Neutrophil (primary cell): ENCODE results near the gene MYO6.

Experiments used
- H3K27ac ChIP-seq: fragments of 200-600 bp; sonication (generic); 2 replicates; pipeline ENCODE4 v1.5.1; 2016; ENCODE audit warnings: mild to moderate bottlenecking, moderate library complexity
- H3K27me3 ChIP-seq: fragments of 200-600 bp; sonication (generic); 2 replicates; pipeline ENCODE4 v1.6.0; 2016; ENCODE audit warnings: mild to moderate bottlenecking
- H3K36me3 ChIP-seq: fragments of 200-600 bp; sonication (generic); 2 replicates; pipeline ENCODE4 v1.5.1; 2017
- H3K4me1 ChIP-seq, 2 experiments: fragments of 200-600 bp in 1 of 2; sonication (generic) in 1 of 2; 1 replicate in 1 of 2; 2 replicates in 1 of 2; pipeline versions ENCODE4 v1.5.1 to v1.6.1; 2013 to 2016; ENCODE audit warnings: low read depth in 1 of 2, low read length in 1 of 2, mild to moderate bottlenecking in 1 of 2, moderate library complexity in 1 of 2; ENCODE audit not compliant: control insufficient read depth in 1 of 2, insufficient read depth in 1 of 2
- H3K4me3 ChIP-seq, 2 experiments: fragments of 200-600 bp in 1 of 2; sonication (generic) in 1 of 2; 1 replicate in 1 of 2; 2 replicates in 1 of 2; pipeline ENCODE4 v1.5.1; 2013 to 2016; ENCODE audit warnings: low read depth in 1 of 2, low read length in 1 of 2, mild to moderate bottlenecking in 1 of 2, moderate library complexity in 1 of 2
- H3K9me3 ChIP-seq: fragments of 200-600 bp; sonication (generic); 2 replicates; pipeline ENCODE4 v1.5.1; 2016
- TF ChIP-seq, protein P1 (sequence below): fragments of 200-600 bp; sonication (generic); IDR thresholded peaks from 2 replicates; pipeline ENCODE4 v1.5.1; 2016; ENCODE audit warnings: antibody characterized with exemption

Gene MYO6

DNA sequence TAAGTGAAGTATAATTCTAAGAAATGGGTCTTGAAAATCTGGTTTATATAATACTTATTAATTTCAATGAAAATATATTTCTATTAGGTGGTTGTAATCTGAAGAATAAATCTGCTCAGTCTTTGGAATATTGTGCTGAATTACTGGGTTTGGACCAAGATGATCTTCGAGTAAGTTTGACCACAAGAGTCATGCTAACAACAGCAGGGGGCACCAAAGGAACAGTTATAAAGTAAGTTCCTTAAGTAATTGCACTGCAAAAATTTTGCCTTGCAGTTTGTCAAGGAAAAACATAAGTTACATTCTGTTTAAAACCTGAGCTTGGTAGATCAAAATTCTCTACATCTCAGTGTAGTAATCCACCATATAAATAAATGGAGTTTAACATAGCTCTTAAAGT is 106.0 kb downstream of the MYO6 start:
- H3K4me1 ChIP-seq, result no peaks in the 10 kb centered on the region
- TF ChIP-seq, protein P1, sequence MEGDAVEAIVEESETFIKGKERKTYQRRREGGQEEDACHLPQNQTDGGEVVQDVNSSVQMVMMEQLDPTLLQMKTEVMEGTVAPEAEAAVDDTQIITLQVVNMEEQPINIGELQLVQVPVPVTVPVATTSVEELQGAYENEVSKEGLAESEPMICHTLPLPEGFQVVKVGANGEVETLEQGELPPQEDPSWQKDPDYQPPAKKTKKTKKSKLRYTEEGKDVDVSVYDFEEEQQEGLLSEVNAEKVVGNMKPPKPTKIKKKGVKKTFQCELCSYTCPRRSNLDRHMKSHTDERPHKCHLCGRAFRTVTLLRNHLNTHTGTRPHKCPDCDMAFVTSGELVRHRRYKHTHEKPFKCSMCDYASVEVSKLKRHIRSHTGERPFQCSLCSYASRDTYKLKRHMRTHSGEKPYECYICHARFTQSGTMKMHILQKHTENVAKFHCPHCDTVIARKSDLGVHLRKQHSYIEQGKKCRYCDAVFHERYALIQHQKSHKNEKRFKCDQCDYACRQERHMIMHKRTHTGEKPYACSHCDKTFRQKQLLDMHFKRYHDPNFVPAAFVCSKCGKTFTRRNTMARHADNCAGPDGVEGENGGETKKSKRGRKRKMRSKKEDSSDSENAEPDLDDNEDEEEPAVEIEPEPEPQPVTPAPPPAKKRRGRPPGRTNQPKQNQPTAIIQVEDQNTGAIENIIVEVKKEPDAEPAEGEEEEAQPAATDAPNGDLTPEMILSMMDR, result no peak
- no peaks in the 10 kb centered on the region for H3K36me3 ChIP-seq
- no peak overlapping the region for H3K4me3 ChIP-seq
- H3K27ac ChIP-seq, result no peak overlapping the region
- H3K27me3 ChIP-seq, result no peaks in the 10 kb centered on the region
- H3K9me3 ChIP-seq, result no peaks in the 10 kb centered on the region

DNA sequence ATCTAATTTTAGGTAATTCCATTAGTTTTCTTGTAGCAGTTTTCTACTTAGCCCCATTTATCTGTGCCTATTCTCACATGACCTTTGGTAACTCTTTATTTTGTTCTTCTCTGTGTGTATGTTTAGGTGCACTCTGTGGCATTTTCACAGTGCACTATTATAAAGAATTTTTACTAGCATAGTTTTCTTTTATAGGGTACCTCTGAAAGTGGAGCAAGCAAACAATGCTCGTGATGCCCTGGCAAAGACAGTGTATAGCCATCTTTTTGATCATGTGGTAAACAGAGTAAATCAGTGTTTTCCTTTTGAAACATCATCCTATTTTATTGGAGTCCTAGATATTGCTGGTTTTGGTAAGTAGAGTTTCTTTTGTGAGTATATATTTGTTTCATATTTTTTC is 107.9 kb downstream of the MYO6 start:
- H3K27ac ChIP-seq, result no peak overlapping the region
- no peaks in the 10 kb centered on the region for H3K27me3 ChIP-seq
- H3K4me3 ChIP-seq, result no peak overlapping the region
- TF ChIP-seq, protein P1, result no peak
- H3K36me3 ChIP-seq, result no peaks in the 10 kb centered on the region
- H3K9me3 ChIP-seq, result no peaks in the 10 kb centered on the region
- H3K4me1 ChIP-seq, result no peaks in the 10 kb centered on the region

DNA sequence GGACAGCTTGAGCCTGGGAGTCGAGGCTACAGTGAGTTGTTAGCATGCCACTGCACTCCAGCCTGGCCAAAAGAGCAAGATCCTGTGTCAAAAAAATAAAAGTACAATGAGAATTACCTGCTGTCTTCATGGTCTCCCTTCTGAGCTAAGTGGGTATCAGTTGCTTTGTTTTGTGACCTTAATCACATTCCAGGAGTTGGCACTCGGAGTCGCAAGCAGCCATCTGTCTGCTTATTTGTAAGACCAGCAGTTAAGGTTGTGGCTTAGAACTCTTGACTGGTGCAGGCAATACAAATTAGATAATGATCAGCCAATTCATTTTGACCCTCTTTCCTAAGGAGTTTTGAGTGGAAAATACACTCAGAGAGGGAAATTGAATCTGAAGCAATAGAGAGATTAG is 114.0 kb downstream of the MYO6 start:
- H3K9me3 ChIP-seq, result no peaks in the 10 kb centered on the region
- TF ChIP-seq, protein P1, result no peak
- no peak overlapping the region for H3K27ac ChIP-seq
- no peaks in the 10 kb centered on the region for H3K27me3 ChIP-seq
- no peaks in the 10 kb centered on the region for H3K4me1 ChIP-seq
- H3K36me3 ChIP-seq, result no peaks in the 10 kb centered on the region
- H3K4me3 ChIP-seq, result no peak overlapping the region

DNA sequence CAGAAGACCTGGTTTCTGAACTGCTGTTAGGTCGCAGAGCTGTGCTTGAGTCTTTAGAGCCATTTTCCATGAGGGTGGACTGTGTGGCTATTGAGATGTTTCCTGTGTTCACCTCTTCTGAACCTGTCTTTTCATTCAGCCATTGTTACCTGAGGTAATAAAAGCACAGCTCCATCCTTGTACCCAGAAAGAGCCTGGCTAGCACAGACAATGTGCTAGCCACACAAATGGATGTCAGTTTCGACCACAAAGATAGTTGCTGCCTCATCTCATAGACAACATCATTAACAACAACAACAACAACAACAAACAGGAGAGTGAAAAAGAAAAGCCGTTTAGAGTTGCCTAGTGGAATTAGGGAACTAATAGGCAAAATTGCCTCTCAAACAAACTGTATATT is 114.7 kb downstream of the MYO6 start:
- Histone ChIP-seq H3K27ac (no peak overlapping the region), H3K27me3 (no peaks in the 10 kb centered on the region), H3K4me1 (no peaks in the 10 kb centered on the region), H3K36me3 (no peaks in the 10 kb centered on the region), H3K9me3 (no peaks in the 10 kb centered on the region), H3K4me3 (no peak overlapping the region)
- TF ChIP-seq, protein P1, result no peak

DNA sequence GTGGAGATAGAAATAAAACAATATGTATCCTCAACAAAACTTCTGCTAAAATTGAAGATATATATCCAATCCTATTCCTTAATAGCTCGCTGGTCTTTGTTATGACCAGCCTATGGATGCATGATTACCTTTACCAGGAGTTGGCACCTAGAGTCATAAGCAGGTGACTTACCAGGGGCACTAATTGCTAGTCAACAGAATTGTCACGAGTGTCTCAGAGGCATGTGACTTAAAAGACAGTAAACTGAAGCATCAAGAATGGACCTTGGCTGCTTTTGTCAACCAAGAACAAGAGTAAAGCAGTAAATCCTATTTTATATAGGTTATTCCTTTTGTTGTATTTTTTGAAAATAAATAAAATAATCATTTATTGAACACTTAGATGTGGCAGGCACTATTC is 115.4 kb downstream of the MYO6 start:
- TF ChIP-seq, protein P1, result no peak
- H3K27ac ChIP-seq, result no peak overlapping the region
- H3K27me3 ChIP-seq, result no peaks in the 10 kb centered on the region
- H3K4me1 ChIP-seq, result no peaks in the 10 kb centered on the region
- no peaks in the 10 kb centered on the region for H3K36me3 ChIP-seq
- H3K4me3 ChIP-seq, result no peak overlapping the region
- H3K9me3 ChIP-seq, result no peaks in the 10 kb centered on the region

DNA sequence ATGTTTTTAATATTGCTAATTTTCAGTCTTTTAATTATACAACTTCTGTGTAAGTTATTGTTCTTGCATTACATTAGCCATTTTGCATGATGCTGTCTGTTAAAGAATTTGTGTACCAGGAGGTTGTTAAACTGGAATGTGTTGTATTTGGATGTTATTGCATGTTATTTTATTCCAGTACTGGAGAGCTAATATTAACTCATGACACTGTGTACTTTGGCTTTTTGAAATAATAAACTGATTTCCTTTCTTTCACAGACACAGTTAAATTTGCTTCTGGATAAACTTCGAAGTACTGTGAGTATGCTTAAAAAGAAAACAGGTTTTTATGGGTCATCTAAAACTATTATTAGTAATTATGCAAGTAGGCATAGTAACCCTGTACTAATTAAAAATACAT is 121.3 kb downstream of the MYO6 start:
- Histone ChIP-seq H3K27me3 (no peaks in the 10 kb centered on the region), H3K4me3 (no peak overlapping the region), H3K27ac (no peak overlapping the region), H3K36me3 (no peaks in the 10 kb centered on the region), H3K9me3 (no peaks in the 10 kb centered on the region), H3K4me1 (no peaks in the 10 kb centered on the region)
- TF ChIP-seq, protein P1, result no peak
